ENCODE results near the gene IL22.

Gene IL22

DNA sequence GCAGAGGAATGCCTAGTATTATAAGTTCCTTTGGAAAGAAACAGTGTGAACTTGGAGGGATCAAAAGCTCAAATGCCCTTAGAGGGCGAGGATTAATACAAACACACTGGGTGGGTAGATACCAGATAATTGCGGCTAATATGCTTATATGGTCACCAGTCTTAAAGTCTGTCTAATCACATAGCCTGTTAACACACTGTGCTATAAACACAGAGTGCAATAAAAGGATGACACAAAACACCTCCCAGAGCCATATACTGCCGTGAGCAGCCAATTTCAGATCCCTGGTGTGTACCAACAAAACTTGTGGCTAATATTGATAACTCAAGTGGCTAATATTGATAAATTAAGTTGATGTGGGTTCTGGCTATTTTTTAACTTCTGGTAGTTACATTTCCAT, 26.0 kb downstream of the IL22 start:
- DNase-seq = peak; percentile 92

DNA sequence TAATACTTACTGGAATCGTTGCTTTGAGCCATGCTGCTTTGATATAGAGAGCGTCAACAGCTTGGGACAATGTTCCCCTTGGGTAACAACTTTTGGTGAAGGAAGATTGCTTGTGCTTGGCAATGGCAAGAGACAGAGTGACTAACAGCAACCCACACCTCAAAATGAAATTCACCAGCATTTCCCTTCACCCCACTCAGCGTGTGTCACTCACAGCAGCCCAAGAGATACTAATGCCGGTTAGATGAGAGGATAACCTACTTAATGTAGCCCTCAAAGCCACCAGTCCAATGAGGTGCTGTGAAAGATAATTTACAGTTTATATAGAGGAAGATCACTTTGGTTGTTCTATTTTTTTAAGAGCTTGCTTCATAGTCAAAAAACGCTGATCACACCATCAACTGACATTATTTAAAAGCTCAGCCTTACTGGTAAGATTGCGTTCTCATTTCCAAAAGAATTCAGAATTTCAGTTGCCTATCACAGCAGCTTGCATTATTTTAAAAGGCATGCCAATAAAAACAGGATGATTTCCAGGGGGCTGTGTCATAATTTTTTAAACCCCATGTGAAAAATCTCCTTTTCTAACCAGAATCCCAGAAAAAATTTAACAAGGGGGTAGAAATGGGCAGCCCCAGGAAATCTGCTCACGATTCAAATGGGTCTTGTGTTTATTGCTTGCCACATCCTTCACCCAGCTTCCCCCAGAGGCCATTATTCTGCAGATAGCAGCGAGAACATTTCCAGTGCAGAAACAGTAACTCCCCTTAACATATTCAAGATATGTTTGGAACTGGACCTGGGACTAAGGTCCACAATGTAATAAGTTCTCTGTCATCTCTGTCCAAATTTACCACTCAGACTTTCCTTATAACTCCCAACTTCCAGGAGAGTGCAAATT, 27.6 kb downstream of the IL22 start, which contains the start of gene IL26:
IL26 (minus strand) TSS at position 235 of the 901 bp plus-strand sequence; CDS start at position 181, 54 bp downstream.
- DNase-seq = no peak

DNA sequence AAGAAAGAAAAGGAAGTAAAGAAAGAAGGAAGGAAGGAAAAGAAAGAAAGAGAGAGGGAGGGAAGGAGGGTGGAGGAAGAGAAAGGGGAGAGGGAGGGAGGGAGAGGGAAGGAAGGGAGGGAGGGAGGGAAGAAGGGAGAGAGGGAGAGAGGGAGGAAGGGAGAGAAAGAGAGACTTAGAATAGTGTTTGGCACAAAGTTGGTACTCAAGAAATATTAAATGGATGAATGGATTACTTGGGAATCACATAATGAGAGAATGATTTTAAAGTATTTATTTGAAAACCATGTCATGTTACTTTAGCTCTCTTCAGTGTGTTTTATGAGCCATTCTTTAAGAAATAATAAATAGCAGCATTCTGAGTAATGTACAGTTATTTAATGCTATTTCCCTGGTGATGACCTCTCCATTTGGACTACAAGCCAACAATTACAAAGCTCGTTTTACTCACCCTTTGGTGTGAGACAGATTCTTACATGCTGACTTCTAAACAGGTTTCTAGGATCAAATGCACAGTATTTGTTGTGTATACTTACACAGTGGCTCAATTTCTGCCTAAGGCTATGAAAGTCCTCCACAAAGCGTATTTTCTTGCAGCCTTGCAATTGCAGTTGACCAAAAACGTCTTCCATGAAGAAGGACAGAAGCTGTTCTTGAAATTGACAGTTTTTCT, 28.7 kb downstream of the IL22 start:
- DNase-seq = no peak

DNA sequence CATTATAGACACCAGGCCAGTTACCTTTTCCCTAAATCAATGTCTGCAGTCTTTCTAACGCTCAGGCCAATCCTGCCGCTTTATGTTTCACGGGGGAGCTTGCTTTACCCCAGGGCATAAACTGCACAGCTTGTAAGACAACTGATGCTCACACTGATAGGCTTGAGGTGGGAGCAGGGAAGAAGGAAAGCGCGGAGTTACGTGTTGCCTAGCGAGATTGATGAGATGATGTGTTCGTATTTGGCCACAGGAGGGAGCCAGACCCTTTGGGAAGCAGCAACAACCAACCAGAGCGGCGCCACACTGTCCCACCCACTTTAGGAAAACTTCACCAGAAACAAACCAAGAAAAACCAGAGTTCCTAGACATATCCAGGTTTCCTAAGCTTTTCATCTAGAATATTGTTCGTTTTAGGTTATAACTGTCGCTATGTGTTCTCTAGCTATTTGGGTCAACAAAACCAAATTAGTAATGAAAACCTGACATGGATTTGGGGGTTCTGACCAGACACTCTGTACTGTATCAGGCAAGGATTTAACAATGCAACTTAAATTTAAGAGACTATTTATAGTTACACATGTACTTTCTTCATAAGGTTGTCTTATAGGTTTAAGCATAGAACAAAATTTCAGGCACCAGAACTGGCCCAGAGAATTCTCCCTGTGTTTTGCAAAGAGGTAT, 30.2 kb downstream of the IL22 start:
- peak; percentile 93 for DNase-seq

DNA sequence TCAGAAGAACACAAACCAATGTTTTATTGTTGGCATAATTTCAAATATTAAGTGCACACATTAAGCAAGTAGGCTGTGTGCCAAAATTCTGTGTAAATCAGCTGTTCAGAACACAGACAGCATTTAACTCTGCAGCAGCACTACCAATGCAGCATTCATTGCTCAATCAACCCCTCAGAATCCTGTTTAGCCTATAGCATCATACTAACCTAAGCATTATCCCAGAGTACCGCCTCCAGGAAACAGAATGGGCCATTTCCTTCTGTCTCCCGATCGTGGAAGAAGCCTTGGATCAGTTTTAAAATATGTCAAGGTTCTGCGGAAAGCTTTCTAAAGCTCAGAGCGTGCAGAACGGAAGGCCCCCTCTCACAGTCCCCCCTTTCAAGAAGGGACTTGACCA, 31.1 kb downstream of the IL22 start:
- DNase-seq = peak; percentile 47

DNA sequence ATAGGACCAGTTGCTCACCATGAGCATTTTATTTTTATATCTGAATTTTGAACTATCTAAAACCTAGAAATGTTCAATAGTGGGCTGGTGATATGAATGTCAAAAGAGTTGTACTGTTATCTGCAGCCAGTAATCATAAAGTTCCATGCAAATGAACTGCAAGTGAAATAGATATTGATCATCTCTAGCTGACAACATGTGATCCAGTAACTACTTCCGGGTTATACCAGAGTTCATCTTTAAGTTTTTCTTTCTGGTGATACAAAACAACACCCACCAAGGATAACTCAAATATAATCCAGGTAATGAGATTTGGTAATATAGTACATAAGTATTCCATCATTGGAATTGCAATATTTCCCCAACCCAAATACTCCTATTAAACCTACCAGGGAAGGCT, 31.9 kb downstream of the IL22 start:
- no peak for DNase-seq

DNA sequence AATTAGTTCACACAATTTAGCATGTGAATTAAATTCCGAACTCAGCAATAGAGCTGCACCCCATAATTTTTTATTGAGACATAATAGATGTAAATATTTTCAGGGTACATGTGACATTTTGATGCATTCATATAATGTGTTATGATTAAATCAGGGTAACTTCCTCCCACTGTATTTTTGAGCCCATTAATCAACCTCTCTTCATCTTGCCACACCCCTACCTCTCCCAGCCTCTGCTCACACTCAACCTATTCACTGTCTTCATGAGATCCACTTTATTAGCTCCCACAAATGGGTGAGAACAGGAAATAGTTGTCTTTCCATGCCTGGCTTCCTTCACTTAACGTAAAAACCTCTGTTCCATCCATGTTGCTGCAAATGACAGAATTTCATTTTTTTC, 42.5 kb downstream of the IL22 start:
- peak; percentile 18 for DNase-seq

DNA sequence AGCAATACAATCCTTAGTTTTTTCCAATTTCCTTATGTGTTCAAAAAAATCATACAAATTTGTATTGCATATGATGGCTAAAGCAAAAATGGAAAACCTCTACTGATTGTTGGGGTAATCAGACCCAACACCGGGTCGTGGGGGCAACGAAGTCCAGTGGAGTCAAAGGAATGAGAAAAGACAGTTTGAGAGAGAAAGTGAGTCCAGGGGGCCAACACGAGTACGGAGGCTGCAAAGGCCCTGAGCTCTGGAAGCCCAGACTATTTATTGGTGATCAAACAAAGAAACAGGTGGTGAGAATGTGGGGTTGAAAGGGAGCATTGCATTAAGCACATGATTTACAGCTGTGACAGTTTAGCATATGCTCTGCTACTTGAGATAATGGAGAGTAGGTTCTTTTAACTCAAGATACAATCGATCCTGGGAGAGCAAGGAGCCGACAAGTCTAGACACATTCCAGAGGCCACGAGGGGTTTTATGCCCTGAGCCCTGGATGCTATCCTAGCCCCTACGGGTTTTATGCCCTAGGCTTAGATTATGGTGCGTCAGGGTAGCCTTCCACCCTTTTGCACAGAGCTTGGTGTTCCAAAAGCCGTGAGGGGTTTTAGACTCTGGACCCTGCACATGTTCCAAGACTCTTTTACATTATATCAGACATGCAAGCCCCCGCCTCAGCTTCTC, 44.2 kb downstream of the IL22 start:
- DNase-seq = peak; percentile 98

DNA sequence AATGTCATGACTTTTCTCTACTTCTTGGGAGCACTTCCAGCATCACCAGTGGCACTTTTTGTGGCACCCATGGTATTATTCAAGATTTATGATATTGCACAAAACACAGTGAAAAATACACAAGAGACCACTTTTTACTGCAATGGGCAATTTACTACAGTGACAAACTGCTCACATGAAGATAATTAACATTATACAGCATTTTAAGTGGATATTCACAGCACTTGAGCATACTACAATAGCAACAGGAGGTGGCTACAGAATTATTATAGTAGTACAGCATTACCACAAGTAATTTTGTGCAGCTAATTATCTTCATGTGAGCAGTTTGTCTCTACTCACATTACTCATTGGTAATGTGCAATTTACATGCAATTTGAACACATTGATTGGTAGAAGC, 46.1 kb downstream of the IL22 start:
- no peak for DNase-seq

DNA sequence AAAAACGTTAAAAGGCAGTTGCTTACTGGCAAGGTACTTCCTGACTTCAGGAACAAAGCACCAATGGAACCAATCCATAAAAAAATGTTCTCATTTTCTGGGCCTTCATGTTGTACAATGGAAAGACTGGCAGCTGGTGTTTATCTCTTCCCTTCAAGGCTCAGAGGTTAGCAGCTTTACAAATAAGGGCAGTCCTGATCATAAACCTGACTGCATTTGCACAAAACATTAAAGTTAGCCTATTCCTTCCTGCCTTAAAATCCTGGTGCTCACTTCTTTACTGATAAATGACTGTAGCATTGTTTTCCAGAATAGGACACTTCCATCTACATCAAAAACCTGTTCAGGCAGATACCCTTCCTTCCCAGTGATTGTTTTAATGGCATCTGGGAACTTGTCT, 47.0 kb downstream of the IL22 start:
- peak; percentile 58 for DNase-seq

DNA sequence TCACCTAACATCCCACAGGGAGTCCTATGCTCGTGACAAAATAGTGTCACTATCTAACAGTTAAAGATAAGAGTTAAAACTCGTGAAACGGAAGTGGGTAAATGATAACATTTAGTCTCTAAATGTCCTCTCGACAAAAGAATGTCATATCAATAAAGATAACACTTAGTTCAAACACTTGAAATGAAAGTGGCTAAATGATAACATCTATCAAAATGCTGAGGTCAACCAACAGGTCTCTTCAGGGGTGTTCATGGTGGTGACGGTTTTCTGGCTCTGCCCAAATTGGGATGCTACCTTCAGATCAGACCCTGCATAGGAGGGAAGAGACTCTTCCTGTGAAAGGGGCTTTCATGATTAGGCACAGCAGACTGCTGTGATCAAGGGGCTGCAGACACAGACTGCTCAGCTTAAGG, 49.9 kb downstream of the IL22 start:
- no peak for DNase-seq

DNA sequence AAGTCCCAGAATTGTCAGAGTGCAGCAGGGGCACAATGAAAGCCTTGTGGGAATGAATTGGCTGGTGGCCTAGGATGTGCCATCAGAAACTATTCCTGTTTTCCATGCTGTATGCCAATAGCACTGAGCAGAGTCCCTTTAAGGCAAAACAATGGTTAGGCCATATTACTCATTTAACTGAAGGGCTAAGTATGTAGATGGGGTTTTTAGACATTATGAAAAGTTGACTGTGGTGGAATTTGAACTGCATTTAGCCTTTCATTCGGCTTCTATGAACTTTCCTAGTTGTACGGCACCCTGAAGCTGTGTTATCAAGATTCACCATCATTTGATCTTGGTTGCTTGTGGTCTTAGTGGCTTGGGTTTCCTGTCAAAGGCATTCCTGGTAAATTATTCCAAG, 52.5 kb downstream of the IL22 start:
- no peak for DNase-seq

DNA sequence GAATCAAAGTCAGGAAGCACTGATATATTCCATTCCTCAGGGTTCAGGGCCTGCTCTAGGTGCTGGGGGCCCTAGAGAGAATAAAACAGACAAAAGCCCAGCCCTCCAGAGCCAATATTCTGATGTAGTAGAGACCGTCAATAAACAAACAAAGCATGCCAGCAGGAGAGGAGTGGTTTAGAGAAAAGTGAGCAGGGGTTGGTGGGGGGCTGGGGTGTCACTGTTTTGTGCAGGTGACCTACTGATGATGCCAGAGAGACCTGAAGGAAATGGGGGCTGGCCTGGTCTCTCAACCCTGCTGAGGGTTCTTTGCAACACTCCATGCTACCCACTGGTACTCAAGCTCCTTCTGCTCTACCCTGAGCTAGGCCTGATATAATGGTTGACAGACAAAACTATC, 54.3 kb downstream of the IL22 start:
- no peak for DNase-seq

DNA sequence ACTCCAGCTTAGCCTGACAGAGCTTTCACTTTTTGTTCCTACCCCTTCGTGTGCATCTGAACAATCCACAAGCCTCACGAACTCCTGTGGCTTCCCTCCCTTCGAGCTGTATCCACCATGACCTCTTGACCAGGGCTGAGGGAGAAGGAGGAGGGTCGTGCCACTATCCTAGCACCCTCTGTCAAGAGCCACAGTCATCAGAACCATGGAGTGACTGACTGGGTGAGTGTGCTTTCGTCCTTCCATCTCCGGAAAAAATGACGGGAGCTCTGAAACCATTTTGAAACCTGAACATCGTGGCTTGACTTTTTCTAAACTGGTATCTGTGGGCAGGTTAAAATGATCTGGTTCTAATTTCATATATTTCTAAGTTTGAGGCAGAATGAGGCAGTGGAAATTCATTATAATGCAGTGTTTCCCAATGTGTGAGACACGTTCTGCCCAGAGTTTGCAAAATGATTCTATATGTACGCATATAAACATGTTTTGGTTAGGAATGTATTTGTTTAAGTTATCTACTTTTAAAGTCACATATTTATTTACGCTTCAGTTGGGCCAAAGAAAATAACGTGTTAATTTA, 54.8 kb downstream of the IL22 start:
- DNase-seq = no peak
